Hematopoietic multipotent progenitor cell (in vitro differentiated cells): ENCODE data around the gene THYN1. TPM values are rescaled to one million over a fixed set of nuclear protein-coding genes. Genes with fewer than 3 reads are reported as not detected.

ENCODE experiments used
- DNase-seq, 3 donors: peaks; one replicate each; pipeline ENCODE4 v3.0.0-alpha.2; 2011 to 2015; ENCODE audit warnings: low read depth in 2 of 3, low spot score in 2 of 3
- total RNA-seq: library from RNA; depleted of rRNA; stranded (reverse); fragments of >200 nt; gene quantifications from one replicate; pipeline ENCODE4 v1.2.3, GENCODE V29; 2012

The THYN1 gene
- total RNA-seq, 1 donor: 37.4 TPM

- no peak for DNase-seq
These were observed 26.3 kb downstream of the THYN1 start for GRCh38 chr11:134226806-134227325.

GRCh38 chr11:134224710-134225664 lies 28.2 kb downstream of the THYN1 start:
- DNase-seq: peak; percentile 17 to 44 (median 39)

GRCh38 chr11:134223836-134224709 lies 29.1 kb downstream of the THYN1 start, which contains the start of the genes NCAPD3 and VPS26B:
Gene NCAPD3, minus strand, starts transcription at chr11:134223967. Its CDS starts 41 bp downstream, at chr11:134223926.
Gene VPS26B, plus strand, starts transcription at chr11:134224671. Its CDS starts 452 bp downstream, at chr11:134225123.
- peak; percentile 89 to 98 (median 96) for DNase-seq

GRCh38 chr11:134223121-134223520 lies 30.0 kb downstream of the THYN1 start:
- DNase-seq: no peak

GRCh38 chr11:134216816-134217215 lies 36.3 kb downstream of the THYN1 start:
- no peak for DNase-seq

GRCh38 chr11:134215836-134216235 lies 37.3 kb downstream of the THYN1 start:
- no peak for DNase-seq

DNA sequence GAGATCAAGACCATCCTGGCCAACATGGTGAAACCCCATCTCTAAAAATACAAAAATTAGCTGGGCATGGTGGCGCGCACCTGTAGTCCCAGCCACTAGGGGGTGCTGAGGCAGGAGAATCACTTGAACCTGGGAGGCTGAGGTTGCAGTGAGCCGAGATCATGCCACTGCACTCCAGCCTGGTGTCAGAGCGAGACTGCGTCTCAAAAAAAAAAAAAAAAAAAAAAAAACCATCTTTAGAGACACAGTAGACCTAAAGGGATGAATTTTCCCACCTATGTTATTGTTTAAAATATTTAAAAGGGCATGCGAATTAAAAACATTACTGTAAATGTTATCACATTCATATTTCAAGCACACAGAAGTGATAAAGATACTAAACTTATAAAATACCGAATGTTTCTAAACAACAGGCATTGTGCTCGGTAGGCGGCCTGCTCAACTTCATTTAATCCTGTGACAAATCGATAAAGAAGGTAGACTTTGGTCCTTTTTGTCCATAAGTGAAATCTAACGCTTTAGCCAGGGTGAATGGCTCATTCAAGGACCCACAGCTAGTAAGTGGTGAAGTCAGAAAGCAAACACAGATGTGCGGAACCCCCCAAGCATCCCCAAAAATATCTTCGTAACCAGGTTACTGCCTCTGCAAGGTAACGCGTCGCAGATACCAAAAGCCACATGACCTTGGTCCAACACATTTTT lies 45.5 kb downstream of the THYN1 start:
- peak in 2 of 3 donors; percentile 28 to 69 for DNase-seq

DNA sequence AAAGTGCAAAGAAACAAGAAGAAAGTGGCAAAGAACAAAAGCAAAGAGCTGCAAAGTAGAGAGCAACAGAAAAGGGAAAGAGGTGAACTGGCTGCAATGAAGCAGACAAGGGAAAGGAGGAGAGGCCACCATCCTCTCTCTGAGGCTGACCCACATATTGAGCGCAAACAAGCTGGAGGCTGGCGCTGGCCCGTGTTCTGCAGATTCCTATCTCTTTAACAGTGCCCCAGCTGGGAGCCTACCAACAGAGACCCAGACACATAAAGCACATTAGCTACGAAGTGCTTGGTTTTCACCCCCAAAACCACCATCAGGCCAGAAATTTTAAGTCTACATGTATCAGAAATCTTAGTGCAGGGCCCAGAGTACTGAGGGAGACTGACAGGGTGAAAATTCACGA lies 47.0 kb downstream of the THYN1 start:
- DNase-seq: no peak

GRCh38 chr11:134205729-134206128 lies 47.4 kb downstream of the THYN1 start:
- no peak for DNase-seq

DNA sequence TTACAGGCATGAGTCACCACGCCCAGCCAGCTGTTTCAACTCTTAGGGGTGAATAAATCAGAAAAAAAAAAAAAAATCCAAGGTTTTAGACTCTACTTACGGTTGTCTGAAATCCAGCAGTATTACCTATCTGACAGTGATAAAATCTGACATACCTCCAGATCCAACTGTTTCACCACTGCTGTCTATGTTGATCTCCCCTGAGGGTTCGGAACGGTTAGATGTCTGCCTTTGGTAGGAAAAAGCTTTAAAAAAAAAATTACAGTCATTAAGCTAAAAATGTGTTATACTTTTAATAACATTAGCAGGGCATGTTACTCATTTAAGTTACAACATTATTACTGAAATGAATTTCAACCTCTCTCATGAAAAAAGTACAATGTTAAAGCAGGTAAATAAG lies 50.5 kb downstream of the THYN1 start:
- no peak for DNase-seq

- DNase-seq: no peak
These were observed 52.5 kb downstream of the THYN1 start for GRCh38 chr11:134200688-134201087.

DNA sequence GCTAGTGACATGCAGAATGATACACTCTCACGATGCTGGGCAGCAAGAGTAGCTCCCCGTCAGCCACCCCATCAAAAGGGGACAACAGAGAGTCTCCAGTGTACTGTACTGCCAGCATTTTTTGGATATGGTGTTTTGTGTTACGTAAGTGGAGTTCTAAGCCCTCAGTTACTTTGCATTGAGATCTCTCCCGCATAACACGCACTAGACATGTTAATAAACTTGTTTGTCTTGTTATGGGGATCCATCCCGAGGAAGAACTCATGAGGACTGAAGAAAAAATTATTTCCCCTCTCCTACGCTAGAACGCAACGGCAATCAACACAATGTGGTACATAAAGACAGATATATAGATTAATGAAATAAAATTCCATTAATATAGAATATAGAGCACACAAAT lies 53.6 kb downstream of the THYN1 start:
- DNase-seq: no peak

Other genes starting within 250 kb of the THYN1 start
- gene JAM3, start 184.3 kb downstream of the THYN1 start, total RNA-seq: 11.8 TPM
- 24.0 TPM for gene NCAPD3, start 29.4 kb downstream of the THYN1 start, total RNA-seq
- gene VPS26B, start 28.7 kb downstream of the THYN1 start, total RNA-seq: 42.0 TPM
- 19.4 TPM for gene ACAD8, start 216 bp upstream of the THYN1 start, total RNA-seq
- under 0.01 TPM for gene GLB1L3, start 23.0 kb upstream of the THYN1 start, total RNA-seq
- gene GLB1L2, start 78.6 kb upstream of the THYN1 start, total RNA-seq: 1.3 TPM
- under 0.01 TPM for gene B3GAT1, start 158.9 kb upstream of the THYN1 start, total RNA-seq